ENCODE results near the gene SULT1A1.

GRCh38 chr16:28558456-28558855 is 51.4 kb downstream of the SULT1A1 start:
- no peak for TF ChIP-seq CTCF (IDR thresholded peaks at IDR 0.05 in 8 of 11, conservative IDR thresholded peaks at IDR 0.05 in 3 of 11)
- no peak for TF ChIP-seq POLR2AphosphoS5 (IDR thresholded peaks at IDR 0.05)
